GF-D8 (cell line): ENCODE results near the gene PPDPF.

ENCODE experiments used
- DNase-seq: peaks from one replicate; lab custom pipeline; 2025; lab: John Stamatoyannopoulos, UW

The PPDPF gene

GRCh38 chr20:63487781-63488241 is 32.8 kb upstream of the PPDPF start:
- no peak for DNase-seq

- no peak for DNase-seq
These were observed 32.0 kb upstream of the PPDPF start for GRCh38 chr20:63488315-63489251.

GRCh38 chr20:63490416-63490815 is 30.1 kb upstream of the PPDPF start:
- no peak for DNase-seq

- DNase-seq = no peak
These were observed 29.5 kb upstream of the PPDPF start for GRCh38 chr20:63491078-63491477.

- no peak for DNase-seq
These were observed 28.8 kb upstream of the PPDPF start for GRCh38 chr20:63491635-63492230.

GRCh38 chr20:63492518-63492917 is 28.0 kb upstream of the PPDPF start:
- DNase-seq = no peak

- no peak for DNase-seq
These were observed 27.6 kb upstream of the PPDPF start for GRCh38 chr20:63492982-63493381.

- DNase-seq = no peak
These were observed 27.0 kb upstream of the PPDPF start for GRCh38 chr20:63493563-63494020.

GRCh38 chr20:63494084-63494419 is 26.5 kb upstream of the PPDPF start:
- DNase-seq = no peak

- DNase-seq = no peak
These were observed 26.0 kb upstream of the PPDPF start for GRCh38 chr20:63494420-63495166.

- no peak for DNase-seq
These were observed 25.3 kb upstream of the PPDPF start for GRCh38 chr20:63495167-63495720.

GRCh38 chr20:63495741-63496595 is 24.6 kb upstream of the PPDPF start:
- no peak for DNase-seq

GRCh38 chr20:63496596-63497120 is 23.9 kb upstream of the PPDPF start:
- DNase-seq = no peak

GRCh38 chr20:63497138-63497945 is 23.2 kb upstream of the PPDPF start:
- DNase-seq = no peak

- no peak for DNase-seq
These were observed 22.3 kb upstream of the PPDPF start for GRCh38 chr20:63497946-63498935.

GRCh38 chr20:63498960-63499337 is 21.6 kb upstream of the PPDPF start, which contains the start of gene EEF1A2:
Gene EEF1A2, minus strand, starts transcription at chr20:63499083. Its CDS starts 1,320 bp downstream, at chr20:63497763.
- DNase-seq = no peak

- DNase-seq = no peak
These were observed 21.1 kb upstream of the PPDPF start for GRCh38 chr20:63499338-63499969.

GRCh38 chr20:63500151-63500901 is 20.2 kb upstream of the PPDPF start:
- no peak for DNase-seq
